HG03139 (cell line): ENCODE results near the gene LRAT.

Experiments
- ATAC-seq: cut with Tn5 transposase; IDR thresholded peaks from one replicate; pipeline ENCODE4 v1.9.1; 2021; ENCODE audit not compliant: unreplicated experiment

LRAT gene

GRCh38 chr4:154760895-154761294 lies 17.1 kb downstream of the LRAT start:
- ATAC-seq: no peak

- no peak for ATAC-seq
Measured at GRCh38 chr4:154778264-154778663, 34.5 kb downstream of the LRAT start.

- no peak for ATAC-seq
Measured at GRCh38 chr4:154779362-154779947, 35.7 kb downstream of the LRAT start.

- no peak for ATAC-seq
Measured at GRCh38 chr4:154781126-154781982, 37.6 kb downstream of the LRAT start, which contains the start of gene RBM46. TSS of gene RBM46 (plus strand) at chr4:154781272. CDS start at chr4:154796753, 15,481 bp downstream.

- no peak for ATAC-seq
Measured at GRCh38 chr4:154781983-154782293, 38.1 kb downstream of the LRAT start.
